H1 (cell line): ENCODE measurements around the gene DRC7. TPM values are rescaled to one million over a fixed set of nuclear protein-coding genes. Genes with fewer than 3 reads are reported as not detected.

ENCODE experiments used
- CTCF ChIA-PET: fragments of 300-600 bp; sonication (Branson Sonifier 250); formaldehyde crosslinking; loops from one replicate; lab custom pipeline; 2021; ENCODE audit not compliant: partially characterized antibody; lab: Charles Lee
- POLR2A ChIA-PET: fragments of 300-600 bp; sonication (Branson Sonifier 250); formaldehyde crosslinking; loops from one replicate; lab custom pipeline; 2021; ENCODE audit warnings: inconsistent platforms; ENCODE audit not compliant: partially characterized antibody; lab: Charles Lee
- DNase-seq, 2 experiments: peaks; one replicate each; pipeline versions ENCODE4 v3.0.0 to v3.0.0-alpha.2; 2010 to 2022; ENCODE audit warnings: low spot score in 2 of 2, low read depth in 1 of 2, mixed read lengths in 1 of 2
- FAIRE-seq: peaks from 2 replicates; lab custom pipeline; 2011; peaks lifted over from hg19 to GRCh38; lab: Jason Lieb, UNC
- H2AFZ ChIP-seq: 2 replicates; pipeline ENCODE4 v1.8.1; 2012; ENCODE audit warnings: low read length, inconsistent platforms
- H2AK5ac ChIP-seq: 2 replicates; pipeline ENCODE4 v1.6.1; 2013; ENCODE audit warnings: low read depth, low read length
- H2BK120ac ChIP-seq: replicated peaks from 2 replicates; pipeline ENCODE3; 2013; ENCODE audit warnings: low read depth, low read length, inconsistent platforms
- H2BK12ac ChIP-seq: 2 replicates; pipeline ENCODE4 v1.6.1; 2013; ENCODE audit warnings: low read depth, low read length
- H2BK15ac ChIP-seq: 2 replicates; pipeline ENCODE4 v1.6.1; 2013; ENCODE audit warnings: low read length
- H2BK20ac ChIP-seq: 2 replicates; pipeline ENCODE4 v1.6.1; 2013; ENCODE audit warnings: low read length
- H2BK5ac ChIP-seq: 2 replicates; pipeline ENCODE4 v1.6.1; 2013; ENCODE audit warnings: low read depth, low read length
- H3K14ac ChIP-seq: 2 replicates; pipeline ENCODE4 v1.6.1; 2013; ENCODE audit warnings: inconsistent platforms; ENCODE audit not compliant: insufficient read length
- H3K18ac ChIP-seq: 2 replicates; pipeline ENCODE4 v1.6.1; 2013; ENCODE audit warnings: low read length; ENCODE audit errors: extremely low read depth
- H3K23ac ChIP-seq: 2 replicates; pipeline ENCODE4 v1.6.1; 2013; ENCODE audit warnings: inconsistent platforms; ENCODE audit not compliant: insufficient read length
- H3K23me2 ChIP-seq: 2 replicates; pipeline ENCODE4 v1.6.1; 2013; ENCODE audit warnings: low read depth, low read length
- H3K27ac ChIP-seq: 2 replicates; pipeline ENCODE4 v1.6.1; 2011; ENCODE audit warnings: low read depth, low read length, inconsistent platforms
- H3K27me3 ChIP-seq, 4 experiments: replicated peaks in 1 of 4; 1 replicate in 1 of 4; 2 replicates in 3 of 4; pipeline versions ENCODE4 v1.6.1 to v1.8.1; 2011 to 2013; ENCODE audit warnings: low read length in 3 of 4, mild to moderate bottlenecking in 3 of 4, inconsistent platforms in 2 of 4, mixed read lengths in 2 of 4, moderate library complexity in 1 of 4; ENCODE audit not compliant: control insufficient read depth in 3 of 4, insufficient read depth in 3 of 4; ENCODE audit errors: extremely low read depth in 1 of 4
- H3K36me3 ChIP-seq, 4 experiments: 2 replicates each; pipeline versions ENCODE4 v1.6.1 to v1.8.1; 2011 to 2013; ENCODE audit warnings: mild to moderate bottlenecking in 4 of 4, low read length in 3 of 4, moderate library complexity in 2 of 4, control low read depth in 1 of 4, inconsistent platforms in 1 of 4; ENCODE audit not compliant: insufficient read depth in 4 of 4, control insufficient read depth in 2 of 4
- H3K4ac ChIP-seq: replicated peaks from 2 replicates; pipeline ENCODE3; 2013; ENCODE audit warnings: low read length, low read depth, mixed read lengths, inconsistent platforms; ENCODE audit not compliant: insufficient read length
- H3K4me1 ChIP-seq, 4 experiments: replicated peaks in 1 of 4; 1 replicate in 1 of 4; 2 replicates in 3 of 4; pipeline versions ENCODE4 v1.6.1 to v1.8.1; 2011 to 2013; ENCODE audit warnings: low read length in 3 of 4, inconsistent platforms in 2 of 4, mixed read lengths in 1 of 4; ENCODE audit not compliant: insufficient read depth in 4 of 4, control insufficient read depth in 3 of 4
- H3K4me2 ChIP-seq, 2 experiments: 2 replicates each; pipeline versions ENCODE4 v1.6.1 to v1.8.1; 2011 to 2013; ENCODE audit warnings: low read depth in 2 of 2, low read length in 2 of 2, control low read depth in 1 of 2, inconsistent platforms in 1 of 2, mild to moderate bottlenecking in 1 of 2; ENCODE audit not compliant: insufficient read depth in 1 of 2
- H3K4me3 ChIP-seq, 4 experiments: fragments of 200-600, 300-600 bp in 1 of 4; sonication (generic), shearing (Covaris generic), sonication (Bioruptor Twin) in 1 of 4; 2 replicates each; pipeline versions ENCODE4 v1.5.1 to v1.8.1; 2011 to 2016; ENCODE audit warnings: low read length in 4 of 4, low read depth in 3 of 4, control low read depth in 2 of 4, inconsistent platforms in 2 of 4, mild to moderate bottlenecking in 2 of 4, mixed read lengths in 1 of 4, moderate library complexity in 1 of 4; ENCODE audit not compliant: insufficient read depth in 2 of 4; ENCODE audit errors: extremely low read depth in 1 of 4
- H3K56ac ChIP-seq: replicated peaks from 2 replicates; pipeline ENCODE3; 2013; ENCODE audit warnings: low read depth, mild to moderate bottlenecking, mixed read lengths, low read length, inconsistent platforms; ENCODE audit not compliant: insufficient read length
- H3K79me1 ChIP-seq: 2 replicates; pipeline ENCODE4 v1.6.1; 2013; ENCODE audit warnings: low read depth, low read length, control low read depth
- H3K79me2 ChIP-seq, 2 experiments: 2 replicates each; pipeline versions ENCODE4 v1.6.1 to v1.8.1; 2012 to 2013; ENCODE audit warnings: low read length in 2 of 2, mild to moderate bottlenecking in 2 of 2, inconsistent platforms in 1 of 2; ENCODE audit not compliant: insufficient read depth in 2 of 2, control insufficient read depth in 1 of 2
- H3K9ac ChIP-seq, 4 experiments: replicated peaks in 1 of 4; 1 replicate in 1 of 4; 2 replicates in 3 of 4; pipeline versions ENCODE4 v1.6.1 to v1.8.1; 2011 to 2013; ENCODE audit warnings: low read depth in 3 of 4, low read length in 3 of 4, control low read depth in 2 of 4, mild to moderate bottlenecking in 2 of 4, moderate library complexity in 2 of 4, inconsistent platforms in 1 of 4; ENCODE audit errors: extremely low read depth in 1 of 4
- H3K9me3 ChIP-seq, 2 experiments: 2 replicates each; pipeline versions ENCODE4 v1.6.1 to v1.8.1; 2012 to 2013; ENCODE audit warnings: mild to moderate bottlenecking in 2 of 2, moderate library complexity in 2 of 2, control low read depth in 1 of 2, inconsistent platforms in 1 of 2, low read depth in 1 of 2, low read length in 1 of 2, mixed read lengths in 1 of 2; ENCODE audit not compliant: insufficient read depth in 2 of 2
- H4K20me1 ChIP-seq, 2 experiments: replicated peaks in 1 of 2; 2 replicates each; pipeline versions ENCODE3 to v1.8.1; 2011 to 2013; ENCODE audit warnings: inconsistent platforms in 2 of 2, low read length in 2 of 2, mild to moderate bottlenecking in 1 of 2; ENCODE audit not compliant: insufficient read depth in 2 of 2, control insufficient read depth in 1 of 2
- H4K5ac ChIP-seq: 2 replicates; pipeline ENCODE4 v1.6.1; 2013; ENCODE audit warnings: low read length, low read depth, mixed read lengths, inconsistent platforms; ENCODE audit not compliant: insufficient read length
- H4K8ac ChIP-seq: 2 replicates; pipeline ENCODE4 v1.8.0; 2013; ENCODE audit warnings: mild to moderate bottlenecking, moderate library complexity, low read length, inconsistent platforms; ENCODE audit not compliant: insufficient read depth; ENCODE audit errors: extremely low read depth
- H4K91ac ChIP-seq: replicated peaks from 2 replicates; pipeline ENCODE3; 2013; ENCODE audit warnings: low read length, mixed read lengths, inconsistent platforms; ENCODE audit not compliant: insufficient read length
- BRCA1 ChIP-seq: IDR thresholded peaks from 2 replicates; pipeline ENCODE4 v1.6.1; 2012; ENCODE audit warnings: low read depth, low read length, improper control_type of control experiment
- CTBP2 ChIP-seq: IDR thresholded peaks from 2 replicates; pipeline ENCODE4 v1.7.0; 2011; ENCODE audit warnings: borderline replicate concordance, mild to moderate bottlenecking, moderate library complexity, mixed read lengths, low read length; ENCODE audit not compliant: insufficient read depth, insufficient read length
- NRF1 ChIP-seq: IDR thresholded peaks from 2 replicates; pipeline ENCODE4 v1.6.1; 2011; ENCODE audit warnings: mild to moderate bottlenecking, low read depth, low read length, improper control_type of control experiment
- SAP30 ChIP-seq: fragments of 300-600 bp; sonication (generic); IDR thresholded peaks from 2 replicates; pipeline ENCODE4 v1.7.1; 2012; ENCODE audit warnings: low read length, moderate library complexity, mild to moderate bottlenecking, inconsistent platforms; ENCODE audit not compliant: insufficient read depth, insufficient replicate concordance
- ZNF274 ChIP-seq: IDR thresholded peaks from 2 replicates; pipeline ENCODE4 v1.7.0; 2012; ENCODE audit warnings: low read length, borderline replicate concordance; ENCODE audit errors: extremely low read depth
- WGBS, 2 experiments: shearing (Covaris generic) in 1 of 2; methylation state at CpG; one replicate each; pipeline versions ENCODE4 v1.1.6 to v1.1.7; 2013 to 2015; ENCODE audit warnings: low lambda C conversion rate in 2 of 2, mixed read lengths in 2 of 2, inconsistent platforms in 1 of 2, low coverage in 1 of 2, missing lambda C conversion rate in 1 of 2; ENCODE audit not compliant: insufficient replicate concordance in 2 of 2, insufficient coverage in 1 of 2, insufficient read length in 1 of 2; ENCODE audit errors: extremely low coverage in 1 of 2, missing lambda C conversion rate in 1 of 2; 5-methylcytosine and 5-hydroxymethylcytosine counted together
- polyA plus RNA-seq, 7 experiments: library from polyadenylated mRNA; depleted of rRNA in 3 of 7; stranded (reverse) in 5 of 7; unstranded in 2 of 7; fragments of >200 nt in 5 of 7; fragments of 200-250 nt in 2 of 7; gene quantifications; 1 replicate in 5 of 7; 2 replicates in 1 of 7; 4 replicates in 1 of 7; pipeline versions ENCODE4 v1.2.1 to v1.2.3, GENCODE V29; 2011 to 2013; ENCODE audit warnings: missing spikeins in 2 of 7, mixed read lengths in 2 of 7
- total RNA-seq: library from RNA; stranded (reverse); fragmentation: NEBNext Ultra II Directional; extraction: Animal tissue kit (Norgen Biotek cat#: 25700); gene quantifications from 2 replicates; pipeline ENCODE4 v1.2.1, GENCODE V29; 2021

DRC7 gene
- total and polyA plus RNA-seq, 2 of the 8 experiments (the other 6 are each of a cell fraction or from before 2014, with no cell fraction given): 0.14 TPM; not detected in 1

- Histone ChIP-seq H2BK12ac (no peak overlapping the region), H3K79me1 (no peaks in the 10 kb centered on the region), H2BK5ac (no peak overlapping the region), H3K79me2 (no peaks in the 10 kb centered on the region), H3K27ac (no peak overlapping the region), H2AK5ac (no peak overlapping the region), H3K4ac (no peak overlapping the region), H4K8ac (no peak overlapping the region; the same call in 1 of the 2 replicates), H3K14ac (no peak overlapping the region), H3K23ac (no peak overlapping the region), H2BK120ac (no peak overlapping the region), H2BK15ac (no peak overlapping the region), H3K56ac (no peak overlapping the region), H3K4me3 (no peak overlapping the region), H3K27me3 (no peaks in the 10 kb centered on the region; a peak in 2 of 7 replicates), H4K5ac (no peak overlapping the region), H3K36me3 (no peaks in the 10 kb centered on the region), H4K20me1 (peaks cover 0 to 3% of the 10 kb centered on the region in 2 experiments), H3K4me1 (no peaks in the 10 kb centered on the region), H3K18ac (no peak overlapping the region), H3K9me3 (no peaks in the 10 kb centered on the region), H3K23me2 (peaks cover 18% of the 10 kb centered on the region; the same call in 1 of the 2 replicates), H2AFZ (no peak overlapping the region), H3K4me2 (no peak overlapping the region), H3K9ac (no peak overlapping the region), H2BK20ac (no peak overlapping the region), H4K91ac (no peak overlapping the region)
- 73% methylated on average over 11 of the region's 11 CpGs; no CpG with 5 or more reads in 1 of the 2 experiments for WGBS, 2 experiments
- ChIA-PET POLR2A (no interaction called here), CTCF (interaction anchor here (1.3 kb wide), 1 partner anchor 11 kb away, joined by 3 read pairs; no protein-coding TSS in a partner anchor)
- no peak for DNase-seq
- TF ChIP-seq SAP30 (no peak), CTBP2 (no peak), ZNF274 (no peak), NRF1 (no peak), BRCA1 (no peak)
- FAIRE-seq: no peak
These were observed 12.7 kb downstream of the DRC7 start for GRCh38 chr16:57707331-57707730.
